OCI-LY3 (cell line): ENCODE results near the gene CBL.

Experiments
- CTCF ChIP-seq: fragments of 200-600, 300-600 bp; sonication (generic); IDR thresholded peaks from 2 replicates; pipeline ENCODE4 v1.5.1; 2014; ENCODE audit warnings: antibody characterized with exemption, low read length, low read depth
- EZH2phosphoT487 ChIP-seq: fragments of 200-600 bp; shearing (Covaris generic); IDR thresholded peaks from 2 replicates; pipeline ENCODE4 v1.6.1; 2018; ENCODE audit warnings: antibody characterized with exemption, mixed run types, low read depth

GRCh38 chr11:119193626-119194025, 12.5 kb upstream of the CBL start:
- TF ChIP-seq CTCF (no peak), EZH2phosphoT487 (no peak)
